ENCODE data around the gene GHRL.

GHRL gene

DNA sequence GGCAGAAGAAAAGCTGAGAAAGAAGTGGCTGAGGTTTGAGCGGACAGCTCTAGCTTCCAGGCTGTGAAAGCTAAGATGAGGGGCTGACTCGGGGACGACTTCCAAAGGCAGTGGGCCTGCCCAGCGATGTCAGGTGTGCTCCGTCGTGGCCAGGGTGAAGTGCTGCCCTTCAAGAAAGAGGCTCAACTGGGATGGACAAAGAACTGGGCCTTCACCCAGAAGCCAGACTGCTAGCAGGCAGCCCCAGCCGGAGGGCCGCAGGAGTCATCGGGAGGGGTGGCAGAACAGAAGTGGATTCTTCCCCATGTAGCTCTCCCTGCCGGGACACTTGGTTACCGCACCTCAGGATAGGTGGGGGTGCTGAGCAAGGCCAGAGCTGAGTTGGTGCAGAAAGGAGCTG, 41.3 kb upstream of the GHRL start:
- TF ChIP-seq ZNF274 (IDR thresholded peaks at IDR 0.05; ENCODE audit: low read depth, low read length): no peak
- no peak overlapping the region for H3K4me3 ChIP-seq (ENCODE audit: low read length)

DNA sequence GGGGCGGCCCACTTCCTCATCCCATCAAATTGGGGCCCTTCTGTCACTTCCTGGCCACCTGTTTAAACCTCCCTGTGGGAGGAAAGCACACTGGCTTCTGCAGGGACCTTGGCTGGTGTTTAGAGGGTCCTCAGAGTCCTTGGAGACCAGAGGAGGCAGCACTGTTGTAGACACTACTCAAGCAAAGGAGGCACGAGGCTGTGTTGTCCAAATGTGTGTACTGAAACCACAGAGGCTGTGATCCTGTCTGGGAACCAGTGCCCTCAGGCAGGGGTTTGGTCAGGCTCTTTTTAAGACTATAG, 40.6 kb upstream of the GHRL start:
- no peak overlapping the region for H3K4me3 ChIP-seq (ENCODE audit: low read length)
- no peak for TF ChIP-seq ZNF274 (IDR thresholded peaks at IDR 0.05; ENCODE audit: low read depth, low read length)

DNA sequence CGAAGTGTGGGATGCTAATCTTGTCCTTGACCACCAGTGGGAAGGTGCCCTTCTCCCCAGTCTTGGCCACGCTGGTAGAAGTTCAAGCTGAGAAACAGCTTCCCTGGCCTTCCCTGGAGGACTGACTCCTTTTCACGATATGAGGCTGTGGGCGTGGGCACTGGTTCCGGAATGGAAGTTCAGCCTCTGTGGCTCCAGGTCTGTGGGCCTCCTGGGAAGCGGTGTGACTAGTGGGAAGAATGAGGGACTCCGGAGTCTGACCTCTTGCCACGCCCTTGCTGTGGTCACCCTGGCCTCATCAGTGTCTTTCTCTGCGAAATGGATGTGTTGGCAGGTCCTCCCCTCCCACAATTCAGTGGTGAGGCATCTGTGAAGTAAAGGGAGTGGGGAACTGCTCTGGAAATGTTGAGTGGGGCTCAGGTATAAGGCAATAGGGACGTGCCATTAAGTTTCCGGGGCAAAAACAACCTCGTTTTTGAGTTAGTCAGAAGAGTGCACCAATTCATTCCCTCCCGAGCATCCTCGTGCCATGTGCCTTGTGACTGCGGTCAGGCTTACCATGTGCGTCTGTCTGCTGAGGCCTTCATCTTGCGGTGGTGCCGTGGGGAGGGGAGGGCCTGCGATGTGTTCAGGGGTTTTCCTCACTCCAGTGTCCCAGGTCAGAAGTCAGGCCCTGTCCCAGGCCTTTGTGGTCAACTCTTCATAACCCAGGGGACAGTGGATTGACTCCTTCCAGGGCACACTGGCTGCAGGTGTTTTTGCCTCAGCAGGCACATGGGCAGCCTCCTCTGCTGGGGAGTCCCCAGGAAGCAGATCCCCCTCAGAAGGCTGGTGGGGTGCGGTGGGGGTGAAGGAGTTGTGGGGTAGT, 40.0 kb upstream of the GHRL start:
- no peak for TF ChIP-seq ZNF274 (IDR thresholded peaks at IDR 0.05; ENCODE audit: low read depth, low read length)
- no peak overlapping the region for H3K4me3 ChIP-seq (ENCODE audit: low read length)

DNA sequence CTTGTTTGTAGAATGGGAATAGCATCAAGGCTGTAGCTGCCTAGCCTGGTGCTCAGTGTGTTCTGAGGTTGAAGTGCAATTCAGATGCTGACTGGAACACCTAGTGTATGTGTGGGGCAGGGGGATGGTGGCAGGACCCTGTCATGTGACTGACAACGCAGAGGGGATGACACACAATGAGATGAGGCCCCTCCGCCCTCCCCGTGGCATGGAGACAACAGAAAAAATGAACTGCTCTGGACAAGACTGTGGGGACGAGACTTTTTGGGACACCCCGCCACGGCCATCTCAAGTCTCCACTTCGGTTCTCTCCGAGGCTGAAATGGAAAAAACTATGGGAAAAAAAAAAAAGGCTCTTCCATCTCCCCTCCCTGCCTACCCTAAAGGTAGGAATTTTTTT, 38.6 kb upstream of the GHRL start:
- TF ChIP-seq ZNF274 (IDR thresholded peaks at IDR 0.05; ENCODE audit: low read depth, low read length): no peak
- H3K4me3 ChIP-seq (ENCODE audit: low read length): no peak overlapping the region

DNA sequence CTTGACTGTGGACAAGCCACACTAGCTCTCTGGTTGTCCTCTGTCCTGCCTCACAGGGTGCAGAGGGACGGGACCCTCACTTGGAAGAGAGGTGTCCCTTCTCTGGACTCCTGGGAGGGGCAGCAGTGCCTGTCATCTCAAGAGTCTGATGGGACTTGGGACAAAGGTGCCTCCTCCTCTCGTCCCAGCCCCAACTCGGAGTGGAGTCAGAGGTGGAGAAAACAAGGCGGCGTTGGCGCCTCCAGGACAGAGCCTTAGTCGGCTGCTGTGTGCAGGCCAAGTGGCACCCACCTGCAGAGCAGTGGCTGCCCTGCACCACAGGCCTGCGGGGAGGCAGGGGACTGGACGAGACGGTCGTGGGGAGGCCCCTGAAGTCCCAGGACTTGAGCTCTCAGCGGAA, 37.6 kb upstream of the GHRL start:
- no peak overlapping the region for H3K4me3 ChIP-seq (ENCODE audit: low read length)
- no peak for TF ChIP-seq ZNF274 (IDR thresholded peaks at IDR 0.05; ENCODE audit: low read depth, low read length)

DNA sequence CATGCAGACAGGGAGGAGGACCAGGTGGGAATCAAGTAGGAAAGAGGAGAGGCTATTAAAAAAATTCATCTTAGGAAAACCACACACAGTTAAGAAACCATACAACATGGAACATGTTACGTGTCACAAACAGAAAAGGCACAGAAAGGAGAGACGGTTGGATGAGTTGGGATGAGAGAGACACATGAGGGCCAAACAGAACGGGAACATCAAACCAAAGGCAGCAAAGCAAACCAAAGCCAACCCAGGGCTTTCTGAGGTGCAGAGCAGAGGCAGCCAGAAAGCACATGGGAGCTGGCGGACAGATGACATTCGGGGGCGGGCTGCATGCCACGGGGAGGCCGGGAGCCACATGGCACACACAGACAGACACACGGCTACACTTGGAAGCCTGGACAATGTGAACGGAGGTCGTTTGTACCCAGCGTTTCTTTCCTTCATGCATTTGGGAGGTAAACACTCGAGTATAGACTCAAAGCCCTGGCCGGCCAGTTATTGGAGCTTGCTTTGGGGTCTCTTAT, 36.8 kb upstream of the GHRL start:
- no peak overlapping the region for H3K4me3 ChIP-seq (ENCODE audit: low read length)
- TF ChIP-seq ZNF274 (IDR thresholded peaks at IDR 0.05; ENCODE audit: low read depth, low read length): no peak

DNA sequence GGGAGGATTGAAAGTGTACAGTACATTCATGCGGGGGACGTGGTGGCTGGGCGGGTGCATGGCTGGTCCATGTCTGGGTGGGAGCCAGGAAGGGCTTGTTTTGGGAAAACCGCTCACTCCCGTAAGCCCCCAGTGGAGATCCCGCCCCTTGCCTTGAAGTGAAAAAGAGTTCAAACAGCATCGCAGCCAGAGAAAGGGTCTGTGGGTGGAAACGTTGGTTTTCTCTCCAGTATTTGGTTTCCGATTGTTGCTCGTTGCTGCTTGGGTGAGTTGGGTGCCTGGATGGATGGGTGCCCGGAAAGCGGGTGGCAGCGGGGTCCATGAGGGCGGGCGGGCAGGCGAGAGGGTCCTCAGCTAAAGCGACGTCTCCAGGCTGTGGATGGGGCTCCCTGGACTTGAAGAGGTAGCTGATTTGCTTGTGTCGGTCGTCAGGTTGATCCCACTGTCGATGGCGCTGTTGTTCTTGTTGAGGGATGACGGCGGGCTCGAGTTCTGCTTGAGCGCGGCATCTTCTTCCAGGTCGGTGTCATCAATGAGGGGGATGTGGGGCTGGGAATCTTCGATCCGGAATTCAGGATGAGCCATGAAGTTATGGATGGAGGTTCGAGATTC, 35.8 kb upstream of the GHRL start:
- TF ChIP-seq ZNF274 (IDR thresholded peaks at IDR 0.05; ENCODE audit: low read depth, low read length): no peak
- no peak overlapping the region for H3K4me3 ChIP-seq (ENCODE audit: low read length)

DNA sequence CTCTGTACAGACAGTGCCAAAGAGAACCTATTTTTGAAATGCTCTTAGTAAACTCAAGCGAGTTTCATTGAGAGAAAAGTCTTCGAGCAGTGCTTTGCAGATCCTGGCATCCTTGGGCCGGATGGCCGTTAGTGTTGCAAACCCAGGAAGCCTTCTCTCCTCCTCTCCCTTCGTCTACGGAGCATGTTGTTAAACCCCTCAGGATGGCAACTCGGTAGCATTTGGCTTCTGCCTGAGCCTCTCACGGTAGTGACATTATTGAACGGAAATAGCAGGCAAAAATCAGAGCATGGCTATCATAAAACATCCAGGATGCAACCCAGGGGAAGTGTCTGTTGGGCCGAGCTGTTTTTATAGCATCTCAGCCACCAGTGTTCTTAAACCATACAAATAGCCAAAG, 34.8 kb upstream of the GHRL start:
- TF ChIP-seq ZNF274 (IDR thresholded peaks at IDR 0.05; ENCODE audit: low read depth, low read length): no peak
- H3K4me3 ChIP-seq (ENCODE audit: low read length): no peak overlapping the region

DNA sequence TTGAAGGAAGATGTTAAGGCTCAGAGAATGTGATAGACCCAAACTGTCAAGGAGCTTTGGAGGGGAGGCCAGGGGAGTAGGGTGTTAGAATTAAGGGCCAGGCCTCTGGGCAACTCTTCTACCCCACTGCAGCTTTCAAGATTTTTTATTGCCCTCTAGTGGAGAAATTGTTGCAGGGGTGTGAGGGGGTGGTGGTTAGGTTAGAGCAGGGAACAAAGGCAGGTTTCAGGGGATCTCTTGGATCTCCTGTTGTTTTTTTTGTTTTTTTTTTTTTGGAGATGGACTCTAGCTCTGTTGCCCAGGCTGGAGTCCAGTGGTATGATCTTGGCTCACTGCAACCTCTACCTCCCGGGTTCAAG, 29.6 kb upstream of the GHRL start:
- TF ChIP-seq ZNF274 (IDR thresholded peaks at IDR 0.05; ENCODE audit: low read depth, low read length): no peak
- no peak overlapping the region for H3K4me3 ChIP-seq (ENCODE audit: low read length)

DNA sequence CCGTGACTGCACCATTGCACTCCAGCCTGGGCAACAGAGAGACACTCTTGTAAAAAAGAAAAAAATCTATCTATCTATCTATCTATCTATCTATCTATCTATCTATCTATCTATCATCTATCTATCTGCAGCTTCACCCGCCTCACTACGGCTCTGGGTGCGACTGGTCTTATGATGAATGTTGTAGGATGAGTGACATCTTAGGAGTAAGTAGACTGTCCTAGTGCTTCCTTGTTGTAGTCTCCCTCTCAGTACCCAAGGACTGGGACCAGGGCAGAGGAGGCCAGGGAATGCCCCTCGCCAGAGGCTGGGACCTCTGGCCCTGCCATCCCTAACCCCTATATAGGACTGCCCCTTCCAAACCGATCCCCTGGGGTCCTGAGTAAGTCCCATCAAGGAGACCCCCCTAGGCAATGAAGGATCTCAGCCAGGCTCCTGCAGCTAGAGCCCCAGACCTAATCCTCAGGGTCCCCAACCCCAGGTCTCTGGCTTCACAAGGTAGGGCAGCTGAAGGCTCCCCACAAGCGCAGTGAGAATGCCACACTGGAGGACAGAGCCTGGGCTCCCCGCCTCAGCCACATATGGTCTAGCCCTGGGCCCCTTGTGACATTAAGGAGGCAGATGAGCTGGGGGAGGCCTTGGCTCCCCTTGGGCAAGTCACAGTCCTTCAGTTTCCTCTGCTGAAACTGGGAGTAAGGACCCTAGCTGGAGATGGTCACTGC, 29.0 kb upstream of the GHRL start:
- TF ChIP-seq ZNF274 (IDR thresholded peaks at IDR 0.05; ENCODE audit: low read depth, low read length): no peak
- no peak overlapping the region for H3K4me3 ChIP-seq (ENCODE audit: low read length)

DNA sequence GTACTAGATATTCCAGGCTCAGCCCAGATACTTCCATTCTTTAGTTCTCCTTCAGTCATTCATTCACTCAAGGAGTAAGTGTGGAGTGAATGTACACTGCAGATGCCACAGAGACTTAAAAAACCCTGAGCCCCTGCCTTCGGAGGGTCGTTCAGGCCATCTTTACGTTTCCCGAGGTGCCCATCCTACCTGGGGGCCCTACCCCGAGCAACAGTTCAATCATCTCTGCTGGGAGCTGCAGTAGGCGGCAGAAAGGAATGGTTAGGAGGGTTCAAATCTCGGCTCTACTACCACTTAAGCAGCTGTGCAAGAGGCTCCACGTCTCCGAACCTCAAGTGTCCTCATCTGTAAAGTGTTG, 27.6 kb upstream of the GHRL start:
- no peak for TF ChIP-seq ZNF274 (IDR thresholded peaks at IDR 0.05; ENCODE audit: low read depth, low read length)
- H3K4me3 ChIP-seq (ENCODE audit: low read length): peak overlapping the region; percentile 98

DNA sequence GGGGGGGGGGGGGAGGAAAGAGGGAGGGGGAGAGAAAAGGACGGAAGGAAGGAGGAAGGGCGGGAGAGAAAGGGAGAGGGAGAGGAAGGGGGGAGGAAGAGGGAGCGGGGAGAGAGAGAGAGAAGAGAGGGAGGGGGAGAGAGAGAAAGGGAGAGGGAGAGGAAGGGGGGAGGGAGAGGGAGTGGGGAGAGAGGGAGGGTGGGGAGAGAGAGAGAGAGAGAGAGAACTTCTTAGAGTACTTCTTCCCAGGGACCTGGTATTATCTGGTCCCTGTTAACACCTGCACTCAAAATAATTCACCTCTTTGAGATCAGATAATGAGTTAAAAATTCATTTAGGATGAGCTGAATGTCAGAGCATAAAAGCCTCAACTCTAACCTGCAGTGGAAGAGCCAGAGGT, 27.1 kb upstream of the GHRL start:
- peak overlapping the region; percentile 98 for H3K4me3 ChIP-seq (ENCODE audit: low read length)
- no peak for TF ChIP-seq ZNF274 (IDR thresholded peaks at IDR 0.05; ENCODE audit: low read depth, low read length)

DNA sequence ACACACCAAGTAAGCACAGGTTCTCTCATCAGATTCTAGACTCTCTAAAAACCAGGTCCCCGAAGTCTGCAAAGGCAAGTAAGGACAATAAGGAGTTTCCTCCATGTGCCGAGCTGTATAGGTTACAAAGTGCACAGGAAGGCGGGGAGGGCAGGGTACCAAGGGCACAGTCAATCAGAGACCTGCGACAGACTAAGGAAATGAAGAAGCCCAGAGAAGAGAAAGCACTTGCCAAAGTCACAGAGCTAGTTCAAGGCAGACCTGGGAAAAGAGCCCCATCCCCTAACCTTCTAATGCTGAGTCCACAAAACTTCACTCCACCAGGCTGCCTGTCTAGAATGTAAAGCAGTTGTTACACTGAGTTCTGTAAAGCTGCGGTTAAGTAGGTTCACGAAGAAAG, 26.5 kb upstream of the GHRL start:
- H3K4me3 ChIP-seq (ENCODE audit: low read length): peak overlapping the region; percentile 26; the same call in 1 of the 2 replicates

DNA sequence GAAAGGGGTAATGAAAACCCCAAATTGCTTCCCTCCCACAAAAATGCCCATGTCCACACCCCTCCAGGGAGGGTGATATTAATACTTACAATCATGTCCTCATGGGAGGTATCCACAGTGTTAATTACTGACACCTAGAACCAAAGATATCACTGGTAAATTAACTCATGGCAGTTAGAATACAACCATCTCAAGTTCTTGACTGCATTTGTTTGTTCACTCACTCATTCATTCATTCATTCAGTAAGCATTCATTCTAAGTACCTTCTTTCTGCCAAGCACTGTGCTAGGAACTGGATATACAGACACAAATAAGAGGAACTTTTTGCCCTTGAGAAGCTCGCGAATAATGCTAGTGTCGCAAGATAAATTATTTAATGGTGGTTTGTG, 25.2 kb upstream of the GHRL start:
- no peak for TF ChIP-seq ZNF274 (IDR thresholded peaks at IDR 0.05; ENCODE audit: low read depth, low read length)
- no peak overlapping the region for H3K4me3 ChIP-seq (ENCODE audit: low read length)

More for the DNA sequence above, 26.5 kb upstream of the GHRL start:
- TF ChIP-seq ZNF274 (IDR thresholded peaks at IDR 0.05; ENCODE audit: low read depth, low read length): no peak
